GM13976 (cell line): Measurements from ENCODE around the gene PHOX2A.
A peak's percentile ranks its signal among the peaks of the same experiment; 100 is the strongest.

Source experiments
- DNase-seq: peaks from one replicate; pipeline ENCODE4 v3.0.0; 2012; ENCODE audit warnings: low spot score
- CTCF ChIP-seq: IDR thresholded peaks from 2 replicates; pipeline ENCODE4 v1.5.1; 2012; ENCODE audit warnings: borderline replicate concordance, mild to moderate bottlenecking; ENCODE audit not compliant: insufficient read depth; ENCODE audit errors: extremely low read depth, missing control alignments, control extremely low read depth
- in situ Hi-C: fragments of 300-500 bp; cut with MboI; formaldehyde crosslinking; loops from one replicate; pipeline ENCODE4 v1.12.0; 2022; ENCODE audit warnings: low sequenced_read_pairs, mixed read lengths, inconsistent platforms; ENCODE audit not compliant: unreplicated experiment

Gene PHOX2A

GRCh38 chr11:72222907-72223614, 20.9 kb downstream of the PHOX2A start:
- in situ Hi-C loops = no loop called here
- TF ChIP-seq CTCF = peak; percentile 54
- DNase-seq = peak; percentile 93

GRCh38 chr11:72222106-72222891, 21.7 kb downstream of the PHOX2A start:
- in situ Hi-C loops = no loop called here
- no peak for TF ChIP-seq CTCF
- no peak for DNase-seq

GRCh38 chr11:72221386-72222075, 22.4 kb downstream of the PHOX2A start:
- in situ Hi-C loops = no loop called here

GRCh38 chr11:72220696-72221363, 23.1 kb downstream of the PHOX2A start:
- no peak for DNase-seq
- in situ Hi-C loops = no loop called here

More at GRCh38 chr11:72221386-72222075, 22.4 kb downstream of the PHOX2A start:
- no peak for TF ChIP-seq CTCF
- no peak for DNase-seq

GRCh38 chr11:72218251-72218745, 25.7 kb downstream of the PHOX2A start:
- TF ChIP-seq CTCF = no peak
- no peak for DNase-seq
- in situ Hi-C loops = no loop called here

More at GRCh38 chr11:72220696-72221363, 23.1 kb downstream of the PHOX2A start:
- no peak for TF ChIP-seq CTCF

GRCh38 chr11:72217841-72218240, 26.1 kb downstream of the PHOX2A start:
- TF ChIP-seq CTCF = no peak
- in situ Hi-C loops = no loop called here
- no peak for DNase-seq
